A673 (cell line): Measurements from ENCODE around the gene CAPNS2. TPM values are rescaled to one million over a fixed set of nuclear protein-coding genes. Genes with fewer than 3 reads are reported as not detected.

Experiments used
- total RNA-seq: library from RNA; stranded (reverse); gene quantifications from 2 replicates; pipeline ENCODE4 v1.2.3, GENCODE V29; 2021

The CAPNS2 gene
- total RNA-seq, 1 experiment from 2014 or later: not detected

Other genes with a start within 250 kb of the CAPNS2 start
- gene IRX6, start 242.5 kb upstream of the CAPNS2 start, total RNA-seq: 0.09 TPM in 1 of 2 replicates, not detected in the other
- 36.2 and 48.3 TPM in 2 replicates for gene MMP2, start 87.5 kb upstream of the CAPNS2 start, total RNA-seq
- 8.2 and 11.6 TPM in 2 replicates for gene LPCAT2, start 57.6 kb upstream of the CAPNS2 start, total RNA-seq
- not detected in 2 replicates for gene SLC6A2, start 89.3 kb downstream of the CAPNS2 start, total RNA-seq